ENCODE data around the gene ATP10D. TPM values are rescaled to one million over a fixed set of nuclear protein-coding genes. Genes with fewer than 3 reads are reported as not detected.

The ATP10D gene
- total RNA-seq, 1 donor from 2014 or later = 24.5 TPM

Other genes starting within 250 kb of the ATP10D start
- 27.1 and 28.7 TPM in 2 replicates for gene COMMD8, start 21.6 kb upstream of the ATP10D start, total RNA-seq